Small intestine (tissue), 16 donors: Measurements from ENCODE around the gene CCDC71. TPM values are rescaled to one million over a fixed set of nuclear protein-coding genes. Genes with fewer than 3 reads are reported as not detected.
A peak's percentile ranks its signal among the peaks of the same experiment; 100 is the strongest.

Source experiments
- DNase-seq, 2 donors: peaks; one replicate each; pipeline versions ENCODE4 v3.0.0 to v3.0.0-alpha.2; 2013
- FAIRE-seq: peaks from 2 replicates; lab custom pipeline; 2012; peaks lifted over from hg19 to GRCh38; lab: Jason Lieb, UNC
- H3K27ac ChIP-seq, 3 donors: one replicate each; pipeline ENCODE4 v1.5.1; 2013; ENCODE audit warnings: low read length in 2 of 3, mild to moderate bottlenecking in 2 of 3, control low read depth in 1 of 3, inconsistent platforms in 1 of 3, low read depth in 1 of 3, moderate library complexity in 1 of 3
- H3K27me3 ChIP-seq, 3 donors: one replicate each; pipeline ENCODE4 v1.6.1; 2013; ENCODE audit warnings: low read length in 3 of 3, inconsistent platforms in 1 of 3; ENCODE audit not compliant: control insufficient read depth in 3 of 3, insufficient read depth in 3 of 3
- H3K36me3 ChIP-seq, 3 donors: one replicate each; pipeline ENCODE4 v1.6.1; 2013; ENCODE audit warnings: low read length in 3 of 3, inconsistent platforms in 1 of 3, low read depth in 1 of 3, mild to moderate bottlenecking in 1 of 3, moderate library complexity in 1 of 3; ENCODE audit not compliant: control insufficient read depth in 3 of 3, insufficient read depth in 2 of 3
- H3K4me1 ChIP-seq, 3 donors: one replicate each; pipeline ENCODE4 v1.6.1; 2013; ENCODE audit warnings: low read length in 2 of 3, inconsistent platforms in 1 of 3, low read depth in 1 of 3, mild to moderate bottlenecking in 1 of 3, moderate library complexity in 1 of 3; ENCODE audit not compliant: control insufficient read depth in 3 of 3, insufficient read depth in 2 of 3
- H3K4me3 ChIP-seq, 3 donors: one replicate each; pipeline ENCODE4 v1.5.1; 2013; ENCODE audit warnings: low read length in 3 of 3, control low read depth in 1 of 3, inconsistent platforms in 1 of 3, low read depth in 1 of 3, mild to moderate bottlenecking in 1 of 3, moderate library complexity in 1 of 3
- H3K9me3 ChIP-seq, 2 donors: one replicate each; pipeline ENCODE4 v1.6.1; 2013; ENCODE audit warnings: low read depth in 1 of 2, low read length in 1 of 2; ENCODE audit not compliant: control insufficient read depth in 2 of 2, insufficient read depth in 1 of 2
- WGBS, 3 donors: extraction: QIAGEN DNeasy Blood & Tissue Kit; methylation state at CpG; one replicate each; pipeline ENCODE4 v1.1.7; 2013; 5-methylcytosine and 5-hydroxymethylcytosine counted together
- long read RNA-seq, 10 donors: transcript quantifications; one replicate each; lab custom pipeline, GENCODE V29; 2026
- polyA plus RNA-seq, 4 donors: library from polyadenylated mRNA; stranded (reverse) in 3 of 4; unstranded in 1 of 4; fragments of 200-250 nt in 3 of 4; fragments of 120-200 nt in 1 of 4; gene quantifications; one replicate each; pipeline versions ENCODE4 v1.2.1 to v1.2.3, GENCODE V29; 2013
- donor health status: healthy with polysubstance abuse.
- donor health status: control.
- donor health status: control.
- donor health status: Bipolar disorder and iron deficiency.
- donor health status: healthy.

CCDC71 gene
- 10 to 100 TPM; 13.0 to 24.2 (median 17.9) TPM for polyA plus RNA-seq
- long read RNA-seq, donor 1: 0 reads
- long read RNA-seq, donor 2, partial matches to known transcripts: 0 of 4 reads
- long read RNA-seq, donor 2, other reads (novel, unspliced or antisense): 0 of 4 reads
- long read RNA-seq, donor 3, transcript CCDC71-201 (2 exons, 1,781 nt): major isoform, 7 of 7 reads
- long read RNA-seq, donor 3, partial matches to known transcripts: 0 of 7 reads
- long read RNA-seq, donor 3, other reads (novel, unspliced or antisense): 0 of 7 reads
- long read RNA-seq, donor 4, partial matches to known transcripts: 0 of 1 reads
- long read RNA-seq, donor 4, other reads (novel, unspliced or antisense): 0 of 1 reads
- long read RNA-seq, donor 5, partial matches to known transcripts: 0 of 1 reads
- long read RNA-seq, donor 5, other reads (novel, unspliced or antisense): 0 of 1 reads
- long read RNA-seq, donor 6, transcript CCDC71-201 (2 exons, 1,781 nt): major isoform, 10 of 10 reads
- long read RNA-seq, donor 6, partial matches to known transcripts: 0 of 10 reads
- long read RNA-seq, donor 6, other reads (novel, unspliced or antisense): 0 of 10 reads
- long read RNA-seq, donor 7: 0 reads
- long read RNA-seq, donor 8: 0 reads
- long read RNA-seq, donor 9, transcript CCDC71-201 (2 exons, 1,781 nt): major isoform, 5 of 5 reads
- long read RNA-seq, donor 9, partial matches to known transcripts: 0 of 5 reads
- long read RNA-seq, donor 9, other reads (novel, unspliced or antisense): 0 of 5 reads
- long read RNA-seq, donor 10, transcript CCDC71-201 (2 exons, 1,781 nt): major isoform, 18 of 18 reads
- long read RNA-seq, donor 10, partial matches to known transcripts: 0 of 18 reads
- long read RNA-seq, donor 10, other reads (novel, unspliced or antisense): 0 of 18 reads

- H3K4me3 ChIP-seq: peak within 1 kb of the TSS; percentile 65 to 99 (median 78)
- peak; percentile 61 to 88 for DNase-seq
- H3K27ac ChIP-seq: peak within 1 kb of the TSS; percentile 45 to 85 (median 67)
- FAIRE-seq: no peak
- H3K27me3 ChIP-seq: no peaks in the 10 kb centered on the region
- 4 to 8% (median 6%) methylated on average over 25 to 69 of the region's 69 CpGs for WGBS, 3 donors
- H3K4me1 ChIP-seq: peaks cover 0 to 38% (median 7%) of the 10 kb centered on the region in 3 donors
- peaks cover 0 to 5% of the 10 kb centered on the region in 2 donors for H3K9me3 ChIP-seq
- H3K36me3 ChIP-seq: peaks cover 0 to 31% (median 6%) of the 10 kb centered on the region in 3 donors
Measured at GRCh38 chr3:49165771-49166751, at the start of gene CCDC71. CCDC71 (minus strand) TSS chr3:49166331; CDS start chr3:49164208, 2,123 bp downstream.

DNA sequence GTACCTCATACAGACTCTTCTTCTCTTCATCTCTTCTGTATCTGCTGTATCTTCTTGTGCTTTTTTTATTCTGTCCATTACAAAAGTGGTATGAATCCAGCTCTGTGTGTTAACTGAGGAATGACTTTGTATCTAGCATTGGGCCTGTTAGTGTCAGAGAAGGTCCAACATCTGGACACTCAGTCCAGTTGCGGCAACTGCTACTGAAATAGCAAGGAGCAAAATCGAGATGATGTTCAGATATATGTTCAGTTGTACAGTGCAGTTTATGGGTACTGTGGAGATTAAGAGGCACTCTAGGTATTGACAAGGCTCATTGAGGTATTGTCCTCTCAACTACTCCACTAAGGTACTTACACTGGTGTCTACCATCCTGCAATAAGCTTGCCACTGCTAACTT lies 47.9 kb upstream of the CCDC71 start:
- DNase-seq: no peak
- no peaks in the 10 kb centered on the region for H3K27me3 ChIP-seq
- H3K36me3 ChIP-seq: no peaks in the 10 kb centered on the region
- H3K27ac ChIP-seq: no peak overlapping the region
- H3K4me1 ChIP-seq: peaks cover 0 to 2% (median 0%) of the 10 kb centered on the region in 3 donors
- no peak for FAIRE-seq
- H3K9me3 ChIP-seq: peaks cover 0 to 19% of the 10 kb centered on the region in 2 donors
- no peak overlapping the region for H3K4me3 ChIP-seq
- WGBS, 3 donors: 74 to 88% (median 81%) methylated on average over 2 of the region's 2 CpGs

GRCh38 chr3:49213541-49213943 lies 47.4 kb upstream of the CCDC71 start:
- WGBS, 3 donors: 94 to 97% (median 96%) methylated on average over 14 to 15 of the region's 15 CpGs
- no peaks in the 10 kb centered on the region for H3K36me3 ChIP-seq
- H3K27me3 ChIP-seq: no peaks in the 10 kb centered on the region
- H3K4me1 ChIP-seq: peaks cover 0 to 2% (median 0%) of the 10 kb centered on the region in 3 donors
- no peak overlapping the region for H3K27ac ChIP-seq
- DNase-seq (no peak), FAIRE-seq (no peak)
- no peak overlapping the region for H3K4me3 ChIP-seq
- H3K9me3 ChIP-seq: peaks cover 0 to 16% of the 10 kb centered on the region in 2 donors

DNA sequence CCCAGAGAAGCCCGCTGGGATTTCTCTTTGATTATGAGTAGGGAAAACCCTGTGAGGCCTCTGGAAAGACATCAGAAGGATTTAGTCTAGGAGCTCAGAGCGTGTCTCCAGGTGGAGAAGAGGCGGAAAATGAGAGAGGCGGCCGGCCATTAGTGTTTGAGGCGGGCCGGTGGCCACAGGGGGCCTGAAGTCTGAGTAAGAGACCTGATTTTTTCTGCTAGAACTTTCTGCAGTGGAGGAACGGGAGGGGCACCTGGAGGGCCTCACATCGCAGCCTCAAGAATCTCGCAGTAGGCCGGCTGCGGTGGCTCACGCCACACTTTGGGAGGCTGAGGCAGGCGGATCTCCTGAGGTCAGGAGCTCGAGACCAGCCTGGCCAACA lies 33.8 kb upstream of the CCDC71 start:
- no peaks in the 10 kb centered on the region for H3K36me3 ChIP-seq
- peaks cover 0 to 3% (median 0%) of the 10 kb centered on the region in 3 donors for H3K4me1 ChIP-seq
- no peak for FAIRE-seq
- H3K27me3 ChIP-seq: peaks cover 0 to 22% (median 0%) of the 10 kb centered on the region in 3 donors
- no peak overlapping the region for H3K27ac ChIP-seq
- 79 to 84% (median 82%) methylated on average over 15 of the region's 15 CpGs for WGBS, 3 donors
- peaks cover 0 to 3% of the 10 kb centered on the region in 2 donors for H3K9me3 ChIP-seq
- peak overlapping the region in 1 of 3 donors; percentile 38 for H3K4me3 ChIP-seq
- DNase-seq: no peak

GRCh38 chr3:49199239-49199899 lies 33.2 kb upstream of the CCDC71 start:
- FAIRE-seq: no peak
- DNase-seq: peak in 1 of 2 donors; percentile 46
- Histone ChIP-seq H3K9me3 (peaks cover 0 to 3% of the 10 kb centered on the region in 2 donors), H3K27me3 (peaks cover 0 to 22% (median 0%) of the 10 kb centered on the region in 3 donors), H3K4me1 (peaks cover 0 to 3% (median 0%) of the 10 kb centered on the region in 3 donors), H3K36me3 (no peaks in the 10 kb centered on the region), H3K4me3 (peak overlapping the region in 1 of 3 donors; percentile 38), H3K27ac (no peak overlapping the region)
- WGBS, 3 donors: 32 to 34% (median 32%) methylated on average over 48 to 53 of the region's 53 CpGs

DNA sequence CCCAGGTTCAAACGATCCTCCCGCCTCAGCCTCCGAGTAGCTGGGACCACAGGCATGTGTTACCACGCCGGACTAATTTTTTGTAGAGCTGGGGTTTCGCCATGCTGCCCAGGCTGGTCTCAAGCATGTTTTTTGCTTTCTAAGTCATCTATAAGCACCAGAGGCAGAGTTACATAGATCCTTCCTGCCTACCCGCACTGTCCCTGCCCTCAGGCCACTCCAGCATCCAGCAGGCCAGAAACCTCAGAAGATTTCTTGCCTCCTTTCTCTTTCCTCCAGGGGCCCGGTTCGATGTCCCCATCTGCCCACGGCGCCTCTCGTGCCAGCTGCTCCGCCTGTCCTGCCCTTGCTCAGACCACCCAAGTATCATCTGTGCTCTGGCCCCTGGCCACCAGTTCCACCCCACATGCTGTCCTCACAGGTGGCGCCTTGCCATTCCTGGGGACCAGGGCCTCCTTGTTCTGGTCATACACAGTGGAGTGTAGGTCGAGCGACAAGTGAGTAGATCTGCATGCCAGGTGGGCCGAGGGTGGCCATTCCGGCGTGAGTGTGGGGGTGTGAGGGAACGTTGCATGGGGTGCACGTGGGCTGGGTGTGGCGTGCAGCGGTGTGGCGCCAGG lies 32.6 kb upstream of the CCDC71 start:
- WGBS, 3 donors: 66 to 76% (median 72%) methylated on average over 24 of the region's 24 CpGs
- H3K9me3 ChIP-seq: peaks cover 0 to 3% of the 10 kb centered on the region in 2 donors
- peaks cover 0 to 22% (median 0%) of the 10 kb centered on the region in 3 donors for H3K27me3 ChIP-seq
- H3K4me3 ChIP-seq: peak overlapping the region in 1 of 3 donors; percentile 16
- FAIRE-seq: no peak
- H3K4me1 ChIP-seq: peaks cover 0 to 3% (median 0%) of the 10 kb centered on the region in 3 donors
- no peak overlapping the region for H3K27ac ChIP-seq
- DNase-seq: no peak
- H3K36me3 ChIP-seq: no peaks in the 10 kb centered on the region

DNA sequence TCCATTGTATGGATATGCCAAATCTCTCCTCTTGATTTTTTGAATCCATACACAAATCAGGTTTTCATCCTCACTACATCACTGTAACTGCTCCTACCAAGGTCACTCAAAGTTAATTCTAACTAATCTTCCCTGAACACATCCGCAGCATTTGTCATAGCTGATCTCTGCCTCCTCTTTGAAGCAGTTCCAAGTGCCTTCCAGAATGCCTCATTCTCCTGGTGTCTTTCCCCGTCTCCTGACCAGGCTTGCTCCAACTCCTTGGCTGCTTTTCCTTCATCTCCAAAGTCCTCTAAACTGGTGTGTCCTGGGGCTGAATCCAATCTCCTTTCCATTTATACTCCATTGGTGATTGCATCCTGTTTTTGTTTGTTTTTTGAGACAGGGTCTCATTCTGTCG lies 32.0 kb upstream of the CCDC71 start:
- H3K4me1 ChIP-seq: peaks cover 0 to 3% (median 0%) of the 10 kb centered on the region in 3 donors
- H3K27me3 ChIP-seq: peaks cover 0 to 22% (median 0%) of the 10 kb centered on the region in 3 donors
- no peak overlapping the region for H3K4me3 ChIP-seq
- H3K9me3 ChIP-seq: peaks cover 0 to 3% of the 10 kb centered on the region in 2 donors
- 70 to 75% (median 74%) methylated on average over 3 of the region's 3 CpGs for WGBS, 3 donors
- FAIRE-seq: no peak
- no peak for DNase-seq
- H3K27ac ChIP-seq: no peak overlapping the region
- no peaks in the 10 kb centered on the region for H3K36me3 ChIP-seq
